A549 (cell line): Measurements from ENCODE around the gene ZNRD2. TPM values are rescaled to one million over a fixed set of nuclear protein-coding genes. Genes with fewer than 3 reads are reported as not detected.

Source experiments
- ATAC-seq, 2 experiments: fragments of 200-7000 bp in 1 of 2; fragments of >200 bp in 1 of 2; cut with Nextera tagmentation in 1 of 2; cut with Tn5 transposase in 1 of 2; 3 replicates each; pipeline versions ENCODE4 v1.8.0 to v1.9.1; 2018 to 2020; ENCODE audit warnings: mild to moderate bottlenecking in 1 of 2, moderate library complexity in 1 of 2
- CTCF ChIA-PET: fragments of 300-600 bp; sonication (Branson Sonifier 250); formaldehyde crosslinking; extraction: SDS; loops from one replicate; lab custom pipeline; 2021; ENCODE audit warnings: antibody characterized with exemption, inconsistent platforms; lab: Yijun Ruan, JAX
- POLR2A ChIA-PET: fragments of 350-600 bp; formaldehyde crosslinking; extraction: SDS; loops from one replicate; lab custom pipeline; 2021; ENCODE audit warnings: antibody characterized with exemption, inconsistent platforms; lab: Yijun Ruan, JAX
- DNase-seq, 2 experiments: peaks; one replicate each; pipeline versions ENCODE4 v3.0.0 to v3.0.0-alpha.2; 2011 to 2016; ENCODE audit warnings: low read depth in 1 of 2, low spot score in 1 of 2
- FAIRE-seq: peaks from 2 replicates; lab custom pipeline; 2011; peaks lifted over from hg19 to GRCh38; lab: Jason Lieb, UNC
- H3K27ac ChIP-seq, 2 experiments: fragments of >200 bp; sonication (Bioruptor Twin); formaldehyde crosslinking; 3 replicates each; pipeline ENCODE4 v1.5.1; 2016 to 2017
- H3K4me1 ChIP-seq: fragments of >200 bp; sonication (Bioruptor Twin); formaldehyde crosslinking; 3 replicates; pipeline ENCODE4 v1.6.1; 2016
- H3K4me2 ChIP-seq: fragments of >200 bp; sonication (Bioruptor Twin); formaldehyde crosslinking; 3 replicates; pipeline ENCODE4 v1.6.1; 2016
- H3K4me3 ChIP-seq: fragments of >200 bp; sonication (Bioruptor Twin); formaldehyde crosslinking; 3 replicates; pipeline ENCODE4 v1.5.1; 2016
- H3K9me3 ChIP-seq: fragments of >200 bp; sonication (Bioruptor Twin); formaldehyde crosslinking; 3 replicates; pipeline ENCODE4 v1.6.1; 2016
- BHLHE40 ChIP-seq: IDR thresholded peaks from 2 replicates; pipeline ENCODE4 v1.6.1; 2012; ENCODE audit warnings: low read depth, low read length, inconsistent platforms
- CBX2 ChIP-seq: fragments of 200-600 bp; sonication (generic); IDR thresholded peaks from 2 replicates; pipeline ENCODE4 v1.6.1; 2016; ENCODE audit warnings: low read depth, mild to moderate bottlenecking, borderline replicate concordance
- CBX8 ChIP-seq: fragments of 200-600 bp; sonication (generic); IDR thresholded peaks from 2 replicates; pipeline ENCODE4 v1.6.1; 2016
- EHF ChIP-seq: fragments of 250-450 bp; sonication (Bioruptor Pico); IDR thresholded peaks from 2 replicates; pipeline ENCODE4 v1.5.0; 2020; ENCODE audit warnings: mild to moderate bottlenecking
- GATA3 ChIP-seq: IDR thresholded peaks from 2 replicates; pipeline ENCODE4 v1.6.1; 2012; ENCODE audit warnings: borderline replicate concordance
- HDAC2 ChIP-seq: fragments of 200-600 bp; sonication (generic); IDR thresholded peaks from 2 replicates; pipeline ENCODE4 v1.6.1; 2016
- HEYL ChIP-seq: fragments of 250-450 bp; sonication (Bioruptor Pico); IDR thresholded peaks from 2 replicates; pipeline ENCODE4 v1.8.0; 2021; ENCODE audit warnings: mild to moderate bottlenecking, moderate library complexity
- HOXA7 ChIP-seq: fragments of 250-450 bp; sonication (Bioruptor Pico); IDR thresholded peaks from 2 replicates; pipeline ENCODE4 v1.5.0; 2020; ENCODE audit warnings: mild to moderate bottlenecking, moderate library complexity
- HOXB5 ChIP-seq: fragments of 250-450 bp; sonication (Bioruptor Pico); IDR thresholded peaks from 2 replicates; pipeline ENCODE4 v1.5.0; 2020; ENCODE audit warnings: mild to moderate bottlenecking, moderate library complexity
- JUN ChIP-seq, 2 experiments: fragments of >200 bp; sonication (Bioruptor Twin); formaldehyde crosslinking; IDR thresholded peaks; 2 replicates in 1 of 2; 3 replicates in 1 of 2; pipeline ENCODE4 v1.6.1; 2016 to 2017
- JUNB ChIP-seq: fragments of >200 bp; sonication (Bioruptor Twin); formaldehyde crosslinking; IDR thresholded peaks from 2 replicates; pipeline ENCODE4 v1.6.1; 2016
- MYC ChIP-seq: IDR thresholded peaks from 2 replicates; pipeline ENCODE4 v1.6.1; 2012; ENCODE audit warnings: mild to moderate bottlenecking, inconsistent platforms, low read length, improper control_type of control experiment, borderline replicate concordance
- NPAS2 ChIP-seq: fragments of 250-450 bp; sonication (Bioruptor Pico); IDR thresholded peaks from 2 replicates; pipeline ENCODE4 v1.8.0; 2022; ENCODE audit warnings: mild to moderate bottlenecking, moderate library complexity, borderline replicate concordance
- NR3C1 ChIP-seq: fragments of >200 bp; sonication (Bioruptor Twin); formaldehyde crosslinking; IDR thresholded peaks from 3 replicates; pipeline ENCODE4 v1.6.1; 2017
- RARB ChIP-seq: fragments of 250-450 bp; sonication (Bioruptor Pico); IDR thresholded peaks from 2 replicates; pipeline ENCODE4 v1.8.0; 2021; ENCODE audit warnings: mild to moderate bottlenecking, moderate library complexity
- TP53 ChIP-seq: fragments of 250-450 bp; sonication (Bioruptor Pico); IDR thresholded peaks from 2 replicates; pipeline ENCODE4 v1.5.0; 2021; ENCODE audit warnings: mild to moderate bottlenecking, moderate library complexity
- ZC3H11A ChIP-seq: fragments of 450-650 bp; IDR thresholded peaks from 2 replicates; pipeline ENCODE4 v1.6.1; 2014; ENCODE audit warnings: antibody characterized with exemption, mild to moderate bottlenecking
- ZFP36 ChIP-seq: fragments of 450-650 bp; IDR thresholded peaks from 2 replicates; pipeline ENCODE4 v1.6.1; 2014; ENCODE audit warnings: borderline replicate concordance; ENCODE audit not compliant: partially characterized antibody
- WGBS: methylation state at CpG from one replicate; pipeline ENCODE4 v1.1.6; 2017; ENCODE audit errors: missing lambda C conversion rate; 5-methylcytosine and 5-hydroxymethylcytosine counted together
- polyA plus RNA-seq, 4 experiments: library from polyadenylated mRNA; depleted of rRNA in 3 of 4; stranded (reverse); fragments of >200 nt; fragmentation: RNase III in 1 of 4; extraction: RNeasy Plus Mini Kit Qiagen cat#74134 plus additional on column Dnase treatment in 1 of 4; gene quantifications; 2 replicates in 3 of 4; 3 replicates in 1 of 4; pipeline ENCODE4 v1.2.3, GENCODE V29; 2011 to 2017
- TF ChIP-seq, protein P1 (sequence below): fragments of 200-600 bp; sonication (generic); IDR thresholded peaks from 2 replicates; pipeline ENCODE4 v1.6.1; 2016; ENCODE audit warnings: antibody characterized with exemption, mild to moderate bottlenecking, moderate library complexity
- TF ChIP-seq, protein P2 (sequence below): fragments of >200 bp; sonication (Bioruptor Twin); formaldehyde crosslinking; IDR thresholded peaks from 3 replicates; pipeline ENCODE4 v1.6.1; 2016
- TF ChIP-seq, protein P3 (sequence below): fragments of 250-450 bp; sonication (Bioruptor Pico); IDR thresholded peaks from 2 replicates; pipeline ENCODE4 v1.5.0; 2021; ENCODE audit warnings: mild to moderate bottlenecking, moderate library complexity, borderline replicate concordance
- TF ChIP-seq, protein P4 (sequence below): IDR thresholded peaks from 2 replicates; pipeline ENCODE4 v1.6.1; 2012; ENCODE audit warnings: low read depth, borderline replicate concordance

ZNRD2 gene
- polyA plus RNA-seq, 2 of the 4 experiments (the other 2 are of a cell fraction): 28.2 to 66.1 TPM

DNA sequence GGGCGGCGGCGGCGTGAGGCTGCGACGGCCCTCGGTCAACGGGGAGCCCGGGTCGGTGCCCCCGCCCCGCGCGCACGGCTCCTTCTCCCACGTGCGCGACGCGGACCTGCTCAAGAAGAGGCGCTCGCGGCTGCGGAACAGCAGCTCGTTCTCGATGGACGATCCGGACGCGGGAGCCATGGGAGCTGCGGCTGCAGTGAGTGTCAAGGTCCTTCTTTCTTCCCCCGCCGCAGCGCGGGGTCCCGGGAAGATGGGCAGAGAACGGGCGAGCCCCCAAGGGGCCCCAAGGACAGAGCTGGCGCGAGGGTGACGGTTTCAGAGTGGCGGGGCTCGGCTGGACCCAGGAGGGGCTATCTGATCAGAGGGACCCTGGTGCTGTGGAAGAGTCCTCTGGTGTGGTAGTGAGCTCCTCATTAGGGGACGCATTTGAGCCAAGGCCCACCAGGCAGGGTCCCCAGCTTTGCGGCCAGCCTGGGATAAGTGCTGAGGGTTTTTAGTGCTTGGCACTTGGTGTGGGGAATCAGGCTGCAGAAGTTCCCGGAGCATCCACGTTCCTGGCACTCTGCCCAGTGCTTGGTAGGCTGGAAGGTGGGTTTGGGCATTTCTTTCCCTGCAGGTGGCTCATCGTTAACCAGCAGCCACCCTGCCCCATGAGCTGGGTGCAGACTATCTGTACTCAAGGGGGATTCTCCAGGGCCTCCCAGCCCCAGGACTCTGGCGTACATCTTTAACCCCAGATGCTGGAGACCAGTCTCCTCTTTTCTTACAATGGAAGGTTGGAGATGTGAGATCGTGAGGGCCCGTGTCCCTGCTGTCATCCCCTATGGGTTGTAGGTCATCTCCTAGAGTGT is 15.3 kb downstream of the ZNRD2 start:
- TF ChIP-seq BHLHE40: no peak
- TF ChIP-seq CBX8: no peak
- no peak for TF ChIP-seq HDAC2
- TF ChIP-seq GATA3: no peak
- no peak for TF ChIP-seq HEYL (CRISPR knock-in tag)
- TF ChIP-seq NPAS2 (CRISPR knock-in tag): no peak
- no peak for TF ChIP-seq ZFP36
- TF ChIP-seq, protein P1, sequence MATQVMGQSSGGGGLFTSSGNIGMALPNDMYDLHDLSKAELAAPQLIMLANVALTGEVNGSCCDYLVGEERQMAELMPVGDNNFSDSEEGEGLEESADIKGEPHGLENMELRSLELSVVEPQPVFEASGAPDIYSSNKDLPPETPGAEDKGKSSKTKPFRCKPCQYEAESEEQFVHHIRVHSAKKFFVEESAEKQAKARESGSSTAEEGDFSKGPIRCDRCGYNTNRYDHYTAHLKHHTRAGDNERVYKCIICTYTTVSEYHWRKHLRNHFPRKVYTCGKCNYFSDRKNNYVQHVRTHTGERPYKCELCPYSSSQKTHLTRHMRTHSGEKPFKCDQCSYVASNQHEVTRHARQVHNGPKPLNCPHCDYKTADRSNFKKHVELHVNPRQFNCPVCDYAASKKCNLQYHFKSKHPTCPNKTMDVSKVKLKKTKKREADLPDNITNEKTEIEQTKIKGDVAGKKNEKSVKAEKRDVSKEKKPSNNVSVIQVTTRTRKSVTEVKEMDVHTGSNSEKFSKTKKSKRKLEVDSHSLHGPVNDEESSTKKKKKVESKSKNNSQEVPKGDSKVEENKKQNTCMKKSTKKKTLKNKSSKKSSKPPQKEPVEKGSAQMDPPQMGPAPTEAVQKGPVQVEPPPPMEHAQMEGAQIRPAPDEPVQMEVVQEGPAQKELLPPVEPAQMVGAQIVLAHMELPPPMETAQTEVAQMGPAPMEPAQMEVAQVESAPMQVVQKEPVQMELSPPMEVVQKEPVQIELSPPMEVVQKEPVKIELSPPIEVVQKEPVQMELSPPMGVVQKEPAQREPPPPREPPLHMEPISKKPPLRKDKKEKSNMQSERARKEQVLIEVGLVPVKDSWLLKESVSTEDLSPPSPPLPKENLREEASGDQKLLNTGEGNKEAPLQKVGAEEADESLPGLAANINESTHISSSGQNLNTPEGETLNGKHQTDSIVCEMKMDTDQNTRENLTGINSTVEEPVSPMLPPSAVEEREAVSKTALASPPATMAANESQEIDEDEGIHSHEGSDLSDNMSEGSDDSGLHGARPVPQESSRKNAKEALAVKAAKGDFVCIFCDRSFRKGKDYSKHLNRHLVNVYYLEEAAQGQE: no peak
- H3K4me1 ChIP-seq: peaks cover 15% of the 10 kb centered on the region
- DNase-seq (no peak), FAIRE-seq (no peak), ATAC-seq (no peak)
- H3K27ac ChIP-seq: no peak overlapping the region
- WGBS: 96% methylated on average over 49 of the region's 51 CpGs
- no peak overlapping the region for H3K4me2 ChIP-seq
- POLR2A ChIA-PET: interaction anchor here (1.0 kb wide), 1 partner anchor 10 kb away, joined by 3 read pairs; the partner anchor contains the start of gene EHBP1L1
- CTCF ChIA-PET: interaction anchor here (0.7 to 14.6 kb wide), 6 partner anchors 8 to 299 kb away, joined by 3 to 249 read pairs (median 46); partner anchors contain the start of genes EHBP1L1, FAM89B, MAP3K11 and PCNX3
- no peaks in the 10 kb centered on the region for H3K9me3 ChIP-seq
- no peak overlapping the region for H3K4me3 ChIP-seq

DNA sequence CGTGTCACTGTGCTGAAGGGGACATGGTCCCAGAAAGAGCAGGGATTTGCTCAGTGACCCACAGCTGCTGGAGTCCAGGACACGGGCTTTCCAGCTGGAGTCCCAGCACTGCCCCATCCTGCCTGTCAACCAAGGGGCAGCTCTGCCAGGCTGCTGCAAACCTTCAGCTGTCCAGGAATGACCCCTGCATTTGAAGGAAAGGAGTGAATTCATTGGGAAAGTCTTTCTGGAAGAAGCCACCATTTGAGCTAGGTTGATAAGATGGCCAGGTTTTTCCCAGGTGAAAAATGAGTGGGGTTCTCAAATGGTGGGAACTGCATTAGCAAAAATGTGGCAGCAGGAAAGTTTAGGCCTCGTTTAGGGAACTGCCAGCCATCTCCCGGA is 16.0 kb downstream of the ZNRD2 start:
- Histone ChIP-seq H3K4me2 (no peak overlapping the region), H3K27ac (no peak overlapping the region), H3K4me1 (peaks cover 15% of the 10 kb centered on the region), H3K4me3 (no peak overlapping the region), H3K9me3 (no peaks in the 10 kb centered on the region)
- ATAC-seq: no peak
- CTCF ChIA-PET: interaction anchor here (4.9 to 14.6 kb wide), 5 partner anchors 7 to 45 kb away, joined by 41 to 249 read pairs (median 48); partner anchors contain the start of genes EHBP1L1, FAM89B, MAP3K11 and PCNX3
- FAIRE-seq: no peak
- no peak for TF ChIP-seq ZC3H11A
- no peak for TF ChIP-seq NPAS2 (CRISPR knock-in tag)
- TF ChIP-seq EHF (CRISPR knock-in tag): no peak
- no peak for TF ChIP-seq BHLHE40
- no peak for TF ChIP-seq JUN (IDR thresholded peaks at IDR 0.05)
- POLR2A ChIA-PET: interaction anchor here (1.0 kb wide), 1 partner anchor 10 kb away, joined by 3 read pairs; the partner anchor contains the start of gene EHBP1L1
- 91% methylated on average over 3 of the region's 4 CpGs for WGBS
- DNase-seq: no peak

DNA sequence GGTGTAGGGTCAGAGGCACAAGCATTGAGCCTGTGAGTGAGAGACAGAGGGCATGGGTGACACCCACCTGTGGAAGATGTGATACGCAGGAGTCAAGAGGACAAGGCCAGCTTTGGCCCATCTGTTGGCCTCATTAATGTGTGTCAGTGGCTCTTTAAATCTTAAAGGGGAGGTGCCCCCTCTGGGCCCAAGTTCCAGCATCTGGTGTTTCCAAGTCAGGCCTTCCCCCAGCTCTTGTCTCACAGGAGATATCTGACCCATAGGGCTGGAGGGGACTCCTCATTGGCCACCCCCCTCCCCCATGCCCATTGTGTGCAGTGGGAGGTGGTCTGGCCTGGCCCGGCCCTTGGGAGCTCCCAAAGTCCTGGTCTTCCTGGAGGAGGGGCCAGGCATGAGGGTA is 16.4 kb downstream of the ZNRD2 start:
- ATAC-seq (peak in 1 of 2 experiments; percentile 2; a peak in 1 of 6 replicates), FAIRE-seq (no peak), DNase-seq (no peak)
- ChIA-PET POLR2A (interaction anchor here (1.0 kb wide), 1 partner anchor 11 kb away, joined by 3 read pairs; the partner anchor contains the start of gene EHBP1L1), CTCF (interaction anchor here (0.7 to 14.6 kb wide), 6 partner anchors 9 to 203 kb away, joined by 3 to 249 read pairs (median 42); partner anchors contain the start of genes EHBP1L1, FAM89B, MAP3K11 and PCNX3)
- H3K4me3 ChIP-seq: no peak overlapping the region
- peaks cover 15% of the 10 kb centered on the region for H3K4me1 ChIP-seq
- 86% methylated on average over 2 of the region's 2 CpGs for WGBS
- no peak overlapping the region for H3K4me2 ChIP-seq
- H3K27ac ChIP-seq: 0 out of 6 replicates have a peak overlapping the region, but pooled peaks of 1 of the 2 experiments have one; percentile 12
- no peaks in the 10 kb centered on the region for H3K9me3 ChIP-seq
- no peak for TF ChIP-seq NR3C1
- no peak for TF ChIP-seq HOXA7 (CRISPR knock-in tag)
- no peak for TF ChIP-seq MYC
- no peak for TF ChIP-seq CBX2
- no peak for TF ChIP-seq CBX8
- no peak for TF ChIP-seq TP53 (CRISPR knock-in tag)
- TF ChIP-seq, protein P2, sequence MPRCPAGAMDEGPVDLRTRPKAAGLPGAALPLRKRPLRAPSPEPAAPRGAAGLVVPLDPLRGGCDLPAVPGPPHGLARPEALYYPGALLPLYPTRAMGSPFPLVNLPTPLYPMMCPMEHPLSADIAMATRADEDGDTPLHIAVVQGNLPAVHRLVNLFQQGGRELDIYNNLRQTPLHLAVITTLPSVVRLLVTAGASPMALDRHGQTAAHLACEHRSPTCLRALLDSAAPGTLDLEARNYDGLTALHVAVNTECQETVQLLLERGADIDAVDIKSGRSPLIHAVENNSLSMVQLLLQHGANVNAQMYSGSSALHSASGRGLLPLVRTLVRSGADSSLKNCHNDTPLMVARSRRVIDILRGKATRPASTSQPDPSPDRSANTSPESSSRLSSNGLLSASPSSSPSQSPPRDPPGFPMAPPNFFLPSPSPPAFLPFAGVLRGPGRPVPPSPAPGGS: no peak
- no peak for TF ChIP-seq RARB (CRISPR knock-in tag)
- no peak for TF ChIP-seq HOXB5 (CRISPR knock-in tag)
- no peak for TF ChIP-seq JUNB
- TF ChIP-seq, protein P3, sequence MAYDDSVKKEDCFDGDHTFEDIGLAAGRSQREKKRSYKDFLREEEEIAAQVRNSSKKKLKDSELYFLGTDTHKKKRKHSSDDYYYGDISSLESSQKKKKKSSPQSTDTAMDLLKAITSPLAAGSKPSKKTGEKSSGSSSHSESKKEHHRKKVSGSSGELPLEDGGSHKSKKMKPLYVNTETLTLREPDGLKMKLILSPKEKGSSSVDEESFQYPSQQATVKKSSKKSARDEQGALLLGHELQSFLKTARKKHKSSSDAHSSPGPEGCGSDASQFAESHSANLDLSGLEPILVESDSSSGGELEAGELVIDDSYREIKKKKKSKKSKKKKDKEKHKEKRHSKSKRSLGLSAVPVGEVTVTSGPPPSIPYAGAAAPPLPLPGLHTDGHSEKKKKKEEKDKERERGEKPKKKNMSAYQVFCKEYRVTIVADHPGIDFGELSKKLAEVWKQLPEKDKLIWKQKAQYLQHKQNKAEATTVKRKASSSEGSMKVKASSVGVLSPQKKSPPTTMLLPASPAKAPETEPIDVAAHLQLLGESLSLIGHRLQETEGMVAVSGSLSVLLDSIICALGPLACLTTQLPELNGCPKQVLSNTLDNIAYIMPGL (CRISPR knock-in tag): no peak
- TF ChIP-seq, protein P4, sequence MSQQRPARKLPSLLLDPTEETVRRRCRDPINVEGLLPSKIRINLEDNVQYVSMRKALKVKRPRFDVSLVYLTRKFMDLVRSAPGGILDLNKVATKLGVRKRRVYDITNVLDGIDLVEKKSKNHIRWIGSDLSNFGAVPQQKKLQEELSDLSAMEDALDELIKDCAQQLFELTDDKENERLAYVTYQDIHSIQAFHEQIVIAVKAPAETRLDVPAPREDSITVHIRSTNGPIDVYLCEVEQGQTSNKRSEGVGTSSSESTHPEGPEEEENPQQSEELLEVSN: no peak
